ENCODE results near the gene OR6J1.

GRCh38 chr14:22598896-22599244, 45.3 kb downstream of the OR6J1 start:
- TF ChIP-seq, protein P1, sequence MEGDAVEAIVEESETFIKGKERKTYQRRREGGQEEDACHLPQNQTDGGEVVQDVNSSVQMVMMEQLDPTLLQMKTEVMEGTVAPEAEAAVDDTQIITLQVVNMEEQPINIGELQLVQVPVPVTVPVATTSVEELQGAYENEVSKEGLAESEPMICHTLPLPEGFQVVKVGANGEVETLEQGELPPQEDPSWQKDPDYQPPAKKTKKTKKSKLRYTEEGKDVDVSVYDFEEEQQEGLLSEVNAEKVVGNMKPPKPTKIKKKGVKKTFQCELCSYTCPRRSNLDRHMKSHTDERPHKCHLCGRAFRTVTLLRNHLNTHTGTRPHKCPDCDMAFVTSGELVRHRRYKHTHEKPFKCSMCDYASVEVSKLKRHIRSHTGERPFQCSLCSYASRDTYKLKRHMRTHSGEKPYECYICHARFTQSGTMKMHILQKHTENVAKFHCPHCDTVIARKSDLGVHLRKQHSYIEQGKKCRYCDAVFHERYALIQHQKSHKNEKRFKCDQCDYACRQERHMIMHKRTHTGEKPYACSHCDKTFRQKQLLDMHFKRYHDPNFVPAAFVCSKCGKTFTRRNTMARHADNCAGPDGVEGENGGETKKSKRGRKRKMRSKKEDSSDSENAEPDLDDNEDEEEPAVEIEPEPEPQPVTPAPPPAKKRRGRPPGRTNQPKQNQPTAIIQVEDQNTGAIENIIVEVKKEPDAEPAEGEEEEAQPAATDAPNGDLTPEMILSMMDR (IDR thresholded peaks at IDR 0.05), result peak in 3 of 5 experiments; percentile 17 to 41 (median 20)
- TF ChIP-seq POLR2A (IDR thresholded peaks at IDR 0.05), result no peak
- TF ChIP-seq EP300 (IDR thresholded peaks at IDR 0.05), result no peak

All from tibial nerve (tissue), 4 donors.